GM18526 (cell line): Measurements from ENCODE around the gene TBXA2R.

Experiments used
- POLR2A ChIP-seq: IDR thresholded peaks from 3 replicates; pipeline ENCODE4 v1.6.1; 2011; ENCODE audit not compliant: insufficient read length; ENCODE audit errors: extremely low read depth

Gene TBXA2R

DNA sequence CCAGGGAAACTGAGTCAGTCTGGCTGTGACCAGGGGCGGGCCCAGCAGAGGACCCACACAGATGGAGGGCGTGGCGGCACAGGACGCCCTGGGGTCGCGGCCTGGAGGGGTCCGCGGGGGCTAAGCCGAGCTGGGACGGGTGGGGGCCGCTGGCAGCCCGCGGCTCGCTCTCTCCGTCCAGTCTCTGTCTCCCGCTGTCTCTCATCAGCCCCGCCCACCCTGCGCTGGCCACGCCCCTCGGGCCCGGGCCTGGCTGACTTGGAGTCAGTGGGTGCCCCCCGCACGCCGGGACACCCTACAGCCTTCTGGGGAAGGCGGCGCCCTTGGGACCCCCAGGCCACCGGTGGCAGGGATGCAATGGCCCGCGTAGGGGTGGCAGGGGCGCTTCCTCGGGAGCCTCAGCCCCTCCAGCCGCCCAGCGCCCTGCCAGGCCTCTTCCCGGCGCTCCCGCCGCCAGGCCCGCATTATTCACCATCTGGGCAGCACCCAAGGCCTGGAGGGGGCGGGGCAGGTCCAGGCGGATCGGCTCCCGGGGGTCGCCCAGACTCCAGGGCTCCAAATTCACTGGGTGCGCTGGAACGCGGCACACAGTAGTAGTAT lies at the start of gene TBXA2R:
TBXA2R (minus strand) TSS at position 186 of the 600 bp plus-strand sequence. CDS start 6,241 bp downstream, outside the sequence.
- no peak for TF ChIP-seq POLR2A

- no peak for TF ChIP-seq POLR2A
Measured at GRCh38 chr19:3656073-3656746, 49.5 kb upstream of the TBXA2R start.

GRCh38 chr19:3655402-3656072 lies 48.9 kb upstream of the TBXA2R start:
- no peak for TF ChIP-seq POLR2A

DNA sequence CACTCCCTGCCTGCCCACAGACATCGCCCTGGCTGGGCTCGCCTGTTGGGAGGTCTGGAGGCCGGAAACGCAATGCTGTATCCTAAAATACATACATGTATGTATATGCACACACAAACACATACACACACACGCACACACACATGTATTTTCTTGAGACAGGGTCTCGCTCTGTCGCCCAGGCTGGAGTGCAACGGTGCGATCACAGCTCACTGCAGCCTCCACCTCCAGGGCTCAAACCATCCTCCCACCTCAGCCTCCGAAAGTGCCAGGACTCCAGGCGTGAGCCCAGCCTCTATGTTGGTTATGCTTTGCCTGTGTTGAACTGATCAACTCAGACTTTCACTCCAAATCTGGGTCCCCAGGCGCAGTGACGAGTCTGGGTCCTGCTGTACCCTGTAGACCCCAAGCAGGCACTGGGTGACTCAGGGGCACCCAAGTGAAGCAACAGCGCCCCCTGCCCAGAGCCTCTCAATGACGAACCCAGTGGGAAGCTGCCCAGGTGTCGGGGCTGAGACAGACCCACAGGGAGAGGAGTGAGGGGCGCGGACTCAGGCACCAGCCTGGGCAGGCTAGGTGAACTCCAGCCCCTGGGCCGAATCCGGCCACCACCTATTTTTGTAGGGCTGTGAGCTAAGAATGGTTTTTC lies 47.3 kb upstream of the TBXA2R start:
- TF ChIP-seq POLR2A, result no peak

- no peak for TF ChIP-seq POLR2A
Measured at GRCh38 chr19:3653081-3653795, 46.6 kb upstream of the TBXA2R start.

GRCh38 chr19:3652422-3652821 lies 45.7 kb upstream of the TBXA2R start:
- TF ChIP-seq POLR2A, result no peak

DNA sequence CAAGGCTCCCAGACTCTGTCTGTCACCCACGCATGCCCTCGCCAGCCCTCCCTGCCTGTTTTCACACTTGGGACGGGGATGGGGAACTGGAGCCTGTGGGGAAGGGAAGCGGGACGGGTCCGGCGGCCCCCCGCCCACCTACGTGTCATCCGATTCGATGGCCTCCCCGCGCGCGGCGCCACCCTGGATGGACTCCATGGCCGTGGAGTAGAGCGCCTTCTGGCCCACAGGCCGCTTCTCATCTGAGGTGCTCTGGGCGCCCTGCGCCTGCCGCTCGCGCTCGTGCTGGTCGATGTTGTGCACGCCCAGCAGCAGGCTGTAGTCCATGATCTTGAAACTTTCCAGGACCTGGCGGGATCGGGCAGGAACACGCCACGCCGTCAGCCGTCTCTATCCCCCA lies 45.0 kb upstream of the TBXA2R start:
- no peak for TF ChIP-seq POLR2A

- no peak for TF ChIP-seq POLR2A
Measured at GRCh38 chr19:3649888-3650287, 43.2 kb upstream of the TBXA2R start.

GRCh38 chr19:3648037-3648905 lies 41.6 kb upstream of the TBXA2R start:
- no peak for TF ChIP-seq POLR2A

DNA sequence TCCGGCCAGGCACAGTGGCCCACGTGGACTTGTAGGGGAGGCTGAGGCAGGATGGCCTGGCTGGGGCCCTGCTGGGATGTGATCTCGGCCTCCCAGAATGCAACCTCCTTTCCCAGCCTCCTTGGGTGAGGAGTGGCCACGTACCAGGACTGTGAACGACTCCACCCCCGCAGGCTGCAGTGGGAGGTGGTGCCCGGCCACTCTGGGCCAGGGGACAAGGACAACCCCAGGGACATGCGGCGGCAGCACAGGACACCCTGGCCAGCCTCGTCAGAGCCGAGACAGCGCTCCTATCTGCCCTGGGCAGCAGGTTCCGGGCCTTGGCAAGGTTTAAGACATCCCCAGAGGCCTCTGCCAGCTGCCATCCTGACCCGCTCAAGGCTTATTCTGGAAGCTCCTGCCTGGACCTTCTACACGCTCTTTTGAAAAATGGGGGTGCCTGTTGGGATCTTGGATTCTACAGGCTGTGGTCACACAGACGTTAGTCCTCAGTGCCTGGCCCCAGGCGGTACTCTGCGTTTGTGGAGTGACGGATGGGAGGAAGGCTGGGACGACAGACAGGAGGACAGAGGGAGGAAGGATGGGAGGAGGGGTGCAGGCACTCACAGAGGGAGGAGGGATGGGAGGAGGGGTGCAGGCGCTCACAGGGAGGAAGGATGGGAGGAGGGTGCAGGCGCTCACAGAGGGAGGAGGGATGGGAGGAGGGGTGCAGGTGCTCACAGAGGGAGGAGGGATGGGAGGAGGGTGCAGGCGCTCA lies 39.8 kb upstream of the TBXA2R start:
- no peak for TF ChIP-seq POLR2A

GRCh38 chr19:3645726-3646125 lies 39.1 kb upstream of the TBXA2R start:
- TF ChIP-seq POLR2A, result no peak

DNA sequence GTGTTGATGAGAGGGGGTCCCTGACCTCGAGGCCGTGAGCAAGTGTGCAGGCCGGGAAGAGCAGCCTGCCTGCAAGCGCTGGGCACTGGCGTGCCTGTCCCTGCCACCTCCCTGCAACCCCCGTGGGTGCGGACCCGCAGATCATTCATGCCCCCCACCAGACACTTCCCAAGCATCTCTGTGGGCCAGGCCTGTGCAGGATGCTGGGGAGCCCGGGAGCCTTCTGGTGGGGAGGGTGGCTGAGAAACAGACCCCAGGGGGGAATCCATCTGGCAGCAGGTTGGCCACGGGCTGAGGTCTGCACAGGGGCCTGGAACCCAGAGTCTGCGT lies 38.4 kb upstream of the TBXA2R start:
- TF ChIP-seq POLR2A, result no peak

DNA sequence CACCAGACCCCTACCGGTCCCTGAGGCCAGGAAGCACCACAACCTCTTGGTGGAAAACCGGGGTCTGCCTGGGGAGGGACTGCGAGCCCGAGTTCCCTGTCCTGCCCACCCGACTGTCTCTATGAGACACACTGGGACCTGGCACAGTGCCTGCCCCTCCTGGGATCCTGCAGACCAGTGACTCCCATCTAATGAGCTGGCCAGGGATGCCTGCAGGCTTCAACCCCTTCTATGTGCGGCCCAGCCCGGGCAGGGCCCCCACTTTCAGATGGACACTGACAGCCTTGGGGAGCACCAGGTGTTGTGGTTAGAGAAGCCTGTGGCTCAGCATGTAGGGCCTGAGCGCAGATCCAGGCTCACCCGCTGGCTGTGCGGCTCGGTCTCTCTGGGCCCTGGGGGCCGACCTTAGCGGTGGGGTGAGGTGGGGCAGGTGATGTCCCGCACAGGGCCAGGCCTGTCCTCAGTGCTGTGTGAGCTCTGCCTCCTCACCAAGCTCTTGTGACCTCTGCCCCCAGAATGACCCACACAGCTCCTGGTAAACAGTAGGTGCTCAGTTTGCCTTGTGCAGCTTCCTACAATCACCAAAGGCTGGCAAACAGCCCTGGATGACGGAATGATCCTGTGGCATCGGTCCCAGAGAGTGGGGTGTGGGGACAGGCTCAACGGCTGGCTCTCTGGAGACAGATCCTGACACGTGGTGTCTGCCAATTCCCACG lies 37.8 kb upstream of the TBXA2R start:
- TF ChIP-seq POLR2A, result no peak
